WTC11 (cell line): ENCODE data around the gene RFX8. TPM values are rescaled to one million over a fixed set of nuclear protein-coding genes. Genes with fewer than 3 reads are reported as not detected.

Experiments used
- ATAC-seq: fragments of 200-7000 bp; cut with Tn5 transposase; 2 replicates; pipeline ENCODE4 v1.10.0; 2021; ENCODE audit warnings: mild to moderate bottlenecking, moderate library complexity
- CTCF ChIA-PET: fragments of 300-600 bp; sonication (Branson Sonifier 250); formaldehyde crosslinking; loops from one replicate; lab custom pipeline; 2021; ENCODE audit warnings: antibody characterized with exemption; lab: Charles Lee
- POLR2A ChIA-PET: fragments of 350-600 bp; sonication (Branson Sonifier 250); formaldehyde crosslinking; loops from one replicate; lab custom pipeline; 2021; ENCODE audit warnings: antibody characterized with exemption; lab: Charles Lee
- DNase-seq: peaks from one replicate; pipeline ENCODE4 v3.0.0; 2021; ENCODE audit warnings: low spot score
- H3K27ac Mint-ChIP-seq: 2 replicates; pipeline ENCODE4 v1.8.0; 2021; ENCODE audit warnings: mixed read lengths
- H3K27me3 Mint-ChIP-seq: 2 replicates; pipeline ENCODE4 v1.8.0; 2021; ENCODE audit warnings: low read depth, mild to moderate bottlenecking, moderate library complexity, mixed read lengths
- H3K36me3 Mint-ChIP-seq: 2 replicates; pipeline ENCODE4 v1.8.0; 2021; ENCODE audit warnings: mixed read lengths
- H3K4me1 Mint-ChIP-seq: 2 replicates; pipeline ENCODE4 v1.8.0; 2022; ENCODE audit warnings: mixed read lengths
- H3K4me3 Mint-ChIP-seq: 2 replicates; pipeline ENCODE4 v1.8.0; 2021; ENCODE audit warnings: mild to moderate bottlenecking, moderate library complexity, mixed read lengths
- H3K9me3 Mint-ChIP-seq: 2 replicates; pipeline ENCODE4 v1.8.0; 2021; ENCODE audit warnings: mixed read lengths
- ELF4 ChIP-seq: sonication (generic); formaldehyde crosslinking; IDR thresholded peaks from 2 replicates; pipeline ENCODE4 v1.8.1; 2022; ENCODE audit warnings: low read depth, mild to moderate bottlenecking, moderate library complexity, missing genetic modification reagents
- ESRRA ChIP-seq: sonication (generic); formaldehyde crosslinking; IDR thresholded peaks from 2 replicates; pipeline ENCODE4 v1.8.1; 2022; ENCODE audit warnings: mild to moderate bottlenecking, missing genetic modification reagents, borderline replicate concordance
- GTF2I ChIP-seq: fragments of 250-450 bp; sonication (Bioruptor Pico); conservative IDR thresholded peaks from 2 replicates; pipeline ENCODE4 v1.4.0; 2021; ENCODE audit warnings: mild to moderate bottlenecking
- NFE2L1 ChIP-seq: sonication (generic); formaldehyde crosslinking; IDR thresholded peaks from 2 replicates; pipeline ENCODE4 v1.8.1; 2023; ENCODE audit warnings: missing genetic modification reagents
- NR3C1 ChIP-seq: sonication (generic); formaldehyde crosslinking; conservative IDR thresholded peaks from 2 replicates; pipeline ENCODE4 v1.8.1; 2023; ENCODE audit warnings: low read depth, mild to moderate bottlenecking, missing genetic modification reagents
- TEAD4 ChIP-seq: sonication (generic); formaldehyde crosslinking; IDR thresholded peaks from 2 replicates; pipeline ENCODE4 v1.8.0; 2022; ENCODE audit warnings: mild to moderate bottlenecking, missing genetic modification reagents
- total RNA-seq: library from RNA; stranded (reverse); gene quantifications from 3 replicates; pipeline ENCODE4 v1.2.3, GENCODE V29; 2021
- TF ChIP-seq, protein P1 (sequence below): sonication (generic); formaldehyde crosslinking; IDR thresholded peaks from 2 replicates; pipeline ENCODE4 v1.8.1; 2022; ENCODE audit warnings: mild to moderate bottlenecking, missing genetic modification reagents, moderate library complexity, borderline replicate concordance
- TF ChIP-seq, protein P2 (sequence below): fragments of 250-450 bp; sonication (Bioruptor Pico); IDR thresholded peaks from 2 replicates; pipeline ENCODE4 v1.9.0; 2021; ENCODE audit warnings: mild to moderate bottlenecking, borderline replicate concordance
- TF ChIP-seq, protein P3 (sequence below): sonication (generic); formaldehyde crosslinking; IDR thresholded peaks from 2 replicates; pipeline ENCODE4 v1.8.1; 2022; ENCODE audit warnings: missing genetic modification reagents, borderline replicate concordance
- TF ChIP-seq, protein P4 (sequence below): sonication (generic); formaldehyde crosslinking; IDR thresholded peaks from 2 replicates; pipeline ENCODE4 v1.8.0; 2023; ENCODE audit warnings: mild to moderate bottlenecking, missing genetic modification reagents
- TF ChIP-seq, protein P5 (sequence below): sonication (generic); formaldehyde crosslinking; conservative IDR thresholded peaks from 2 replicates; pipeline ENCODE4 v1.8.1; 2022; ENCODE audit warnings: mild to moderate bottlenecking, missing genetic modification reagents
- TF ChIP-seq, protein P6 (sequence below): sonication (generic); formaldehyde crosslinking; IDR thresholded peaks from 2 replicates; pipeline ENCODE4 v1.8.0; 2023; ENCODE audit warnings: missing genetic modification reagents
- TF ChIP-seq, protein P7 (sequence below): sonication (generic); formaldehyde crosslinking; IDR thresholded peaks from 2 replicates; pipeline ENCODE4 v1.8.1; 2022; ENCODE audit warnings: low read depth, missing genetic modification reagents, borderline replicate concordance

RFX8 gene
- total RNA-seq, 1 experiment from 2014 or later: 0.28 TPM

DNA sequence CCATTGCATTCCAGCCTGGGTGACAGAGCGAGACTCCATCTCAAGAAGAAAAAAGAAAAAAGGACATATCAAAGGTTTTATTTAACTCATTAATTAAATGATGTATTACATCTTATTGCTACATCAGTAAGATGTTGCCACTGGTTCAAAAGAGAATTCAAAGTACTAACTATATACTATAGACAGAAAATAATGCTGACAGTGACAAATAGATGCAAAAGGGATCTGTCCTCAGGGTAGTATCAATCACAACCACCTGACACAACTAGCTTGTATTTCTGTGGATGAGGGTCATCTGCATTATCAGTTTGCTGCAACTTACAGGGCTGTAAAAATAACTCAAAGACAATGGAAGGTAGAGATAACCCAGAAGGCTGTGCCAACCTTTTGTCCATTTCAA lies 71.2 kb downstream of the RFX8 start (continued):
- TF ChIP-seq, protein P1, sequence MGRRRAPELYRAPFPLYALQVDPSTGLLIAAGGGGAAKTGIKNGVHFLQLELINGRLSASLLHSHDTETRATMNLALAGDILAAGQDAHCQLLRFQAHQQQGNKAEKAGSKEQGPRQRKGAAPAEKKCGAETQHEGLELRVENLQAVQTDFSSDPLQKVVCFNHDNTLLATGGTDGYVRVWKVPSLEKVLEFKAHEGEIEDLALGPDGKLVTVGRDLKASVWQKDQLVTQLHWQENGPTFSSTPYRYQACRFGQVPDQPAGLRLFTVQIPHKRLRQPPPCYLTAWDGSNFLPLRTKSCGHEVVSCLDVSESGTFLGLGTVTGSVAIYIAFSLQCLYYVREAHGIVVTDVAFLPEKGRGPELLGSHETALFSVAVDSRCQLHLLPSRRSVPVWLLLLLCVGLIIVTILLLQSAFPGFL (CRISPR knock-in tag): no peak
- TF ChIP-seq ESRRA (CRISPR knock-in tag): no peak
- TF ChIP-seq, protein P2, sequence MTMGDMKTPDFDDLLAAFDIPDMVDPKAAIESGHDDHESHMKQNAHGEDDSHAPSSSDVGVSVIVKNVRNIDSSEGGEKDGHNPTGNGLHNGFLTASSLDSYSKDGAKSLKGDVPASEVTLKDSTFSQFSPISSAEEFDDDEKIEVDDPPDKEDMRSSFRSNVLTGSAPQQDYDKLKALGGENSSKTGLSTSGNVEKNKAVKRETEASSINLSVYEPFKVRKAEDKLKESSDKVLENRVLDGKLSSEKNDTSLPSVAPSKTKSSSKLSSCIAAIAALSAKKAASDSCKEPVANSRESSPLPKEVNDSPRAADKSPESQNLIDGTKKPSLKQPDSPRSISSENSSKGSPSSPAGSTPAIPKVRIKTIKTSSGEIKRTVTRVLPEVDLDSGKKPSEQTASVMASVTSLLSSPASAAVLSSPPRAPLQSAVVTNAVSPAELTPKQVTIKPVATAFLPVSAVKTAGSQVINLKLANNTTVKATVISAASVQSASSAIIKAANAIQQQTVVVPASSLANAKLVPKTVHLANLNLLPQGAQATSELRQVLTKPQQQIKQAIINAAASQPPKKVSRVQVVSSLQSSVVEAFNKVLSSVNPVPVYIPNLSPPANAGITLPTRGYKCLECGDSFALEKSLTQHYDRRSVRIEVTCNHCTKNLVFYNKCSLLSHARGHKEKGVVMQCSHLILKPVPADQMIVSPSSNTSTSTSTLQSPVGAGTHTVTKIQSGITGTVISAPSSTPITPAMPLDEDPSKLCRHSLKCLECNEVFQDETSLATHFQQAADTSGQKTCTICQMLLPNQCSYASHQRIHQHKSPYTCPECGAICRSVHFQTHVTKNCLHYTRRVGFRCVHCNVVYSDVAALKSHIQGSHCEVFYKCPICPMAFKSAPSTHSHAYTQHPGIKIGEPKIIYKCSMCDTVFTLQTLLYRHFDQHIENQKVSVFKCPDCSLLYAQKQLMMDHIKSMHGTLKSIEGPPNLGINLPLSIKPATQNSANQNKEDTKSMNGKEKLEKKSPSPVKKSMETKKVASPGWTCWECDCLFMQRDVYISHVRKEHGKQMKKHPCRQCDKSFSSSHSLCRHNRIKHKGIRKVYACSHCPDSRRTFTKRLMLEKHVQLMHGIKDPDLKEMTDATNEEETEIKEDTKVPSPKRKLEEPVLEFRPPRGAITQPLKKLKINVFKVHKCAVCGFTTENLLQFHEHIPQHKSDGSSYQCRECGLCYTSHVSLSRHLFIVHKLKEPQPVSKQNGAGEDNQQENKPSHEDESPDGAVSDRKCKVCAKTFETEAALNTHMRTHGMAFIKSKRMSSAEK: no peak
- TF ChIP-seq, protein P3, sequence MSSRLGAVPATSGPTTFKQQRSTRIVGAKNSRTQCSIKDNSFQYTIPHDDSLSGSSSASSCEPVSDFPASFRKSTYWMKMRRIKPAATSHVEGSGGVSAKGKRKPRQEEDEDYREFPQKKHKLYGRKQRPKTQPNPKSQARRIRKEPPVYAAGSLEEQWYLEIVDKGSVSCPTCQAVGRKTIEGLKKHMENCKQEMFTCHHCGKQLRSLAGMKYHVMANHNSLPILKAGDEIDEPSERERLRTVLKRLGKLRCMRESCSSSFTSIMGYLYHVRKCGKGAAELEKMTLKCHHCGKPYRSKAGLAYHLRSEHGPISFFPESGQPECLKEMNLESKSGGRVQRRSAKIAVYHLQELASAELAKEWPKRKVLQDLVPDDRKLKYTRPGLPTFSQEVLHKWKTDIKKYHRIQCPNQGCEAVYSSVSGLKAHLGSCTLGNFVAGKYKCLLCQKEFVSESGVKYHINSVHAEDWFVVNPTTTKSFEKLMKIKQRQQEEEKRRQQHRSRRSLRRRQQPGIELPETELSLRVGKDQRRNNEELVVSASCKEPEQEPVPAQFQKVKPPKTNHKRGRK (CRISPR knock-in tag): no peak
- TF ChIP-seq GTF2I: no peak

DNA sequence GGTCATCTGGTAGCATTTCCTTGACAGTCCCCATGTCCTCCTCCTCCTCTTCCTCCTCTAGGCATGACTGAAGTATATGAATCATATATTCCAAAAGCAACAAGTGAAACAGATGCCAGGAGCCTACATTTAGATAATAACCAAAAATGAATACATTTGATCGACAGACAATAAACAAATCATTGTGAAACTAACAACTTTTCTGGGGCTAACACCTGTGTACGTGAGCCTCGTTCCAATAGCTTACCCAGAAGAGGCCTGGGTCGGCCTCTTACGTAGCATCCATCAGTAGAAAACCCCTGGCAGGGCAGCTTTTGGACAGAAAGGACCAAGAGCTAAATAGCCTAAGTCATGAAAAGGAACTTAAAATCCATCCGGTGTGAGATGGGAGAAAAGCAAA lies 72.3 kb downstream of the RFX8 start:
- Mint-ChIP-seq H3K27ac (no peak overlapping the region), H3K36me3 (no peaks in the 10 kb centered on the region), H3K27me3 (no peaks in the 10 kb centered on the region; the same call in 1 of the 2 replicates), H3K4me3 (no peak overlapping the region), H3K4me1 (peaks cover 26% of the 10 kb centered on the region), H3K9me3 (no peaks in the 10 kb centered on the region)
- DNase-seq (no peak), ATAC-seq (no peak)
- POLR2A ChIA-PET: no interaction called here
- TF ChIP-seq NFE2L1 (CRISPR knock-in tag) (no peak), TEAD4 (CRISPR knock-in tag) (no peak)
- TF ChIP-seq, protein P4, sequence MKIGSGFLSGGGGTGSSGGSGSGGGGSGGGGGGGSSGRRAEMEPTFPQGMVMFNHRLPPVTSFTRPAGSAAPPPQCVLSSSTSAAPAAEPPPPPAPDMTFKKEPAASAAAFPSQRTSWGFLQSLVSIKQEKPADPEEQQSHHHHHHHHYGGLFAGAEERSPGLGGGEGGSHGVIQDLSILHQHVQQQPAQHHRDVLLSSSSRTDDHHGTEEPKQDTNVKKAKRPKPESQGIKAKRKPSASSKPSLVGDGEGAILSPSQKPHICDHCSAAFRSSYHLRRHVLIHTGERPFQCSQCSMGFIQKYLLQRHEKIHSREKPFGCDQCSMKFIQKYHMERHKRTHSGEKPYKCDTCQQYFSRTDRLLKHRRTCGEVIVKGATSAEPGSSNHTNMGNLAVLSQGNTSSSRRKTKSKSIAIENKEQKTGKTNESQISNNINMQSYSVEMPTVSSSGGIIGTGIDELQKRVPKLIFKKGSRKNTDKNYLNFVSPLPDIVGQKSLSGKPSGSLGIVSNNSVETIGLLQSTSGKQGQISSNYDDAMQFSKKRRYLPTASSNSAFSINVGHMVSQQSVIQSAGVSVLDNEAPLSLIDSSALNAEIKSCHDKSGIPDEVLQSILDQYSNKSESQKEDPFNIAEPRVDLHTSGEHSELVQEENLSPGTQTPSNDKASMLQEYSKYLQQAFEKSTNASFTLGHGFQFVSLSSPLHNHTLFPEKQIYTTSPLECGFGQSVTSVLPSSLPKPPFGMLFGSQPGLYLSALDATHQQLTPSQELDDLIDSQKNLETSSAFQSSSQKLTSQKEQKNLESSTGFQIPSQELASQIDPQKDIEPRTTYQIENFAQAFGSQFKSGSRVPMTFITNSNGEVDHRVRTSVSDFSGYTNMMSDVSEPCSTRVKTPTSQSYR (CRISPR knock-in tag): no peak
- TF ChIP-seq, protein P5, sequence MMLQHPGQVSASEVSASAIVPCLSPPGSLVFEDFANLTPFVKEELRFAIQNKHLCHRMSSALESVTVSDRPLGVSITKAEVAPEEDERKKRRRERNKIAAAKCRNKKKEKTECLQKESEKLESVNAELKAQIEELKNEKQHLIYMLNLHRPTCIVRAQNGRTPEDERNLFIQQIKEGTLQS: no peak
- TF ChIP-seq, protein P6, sequence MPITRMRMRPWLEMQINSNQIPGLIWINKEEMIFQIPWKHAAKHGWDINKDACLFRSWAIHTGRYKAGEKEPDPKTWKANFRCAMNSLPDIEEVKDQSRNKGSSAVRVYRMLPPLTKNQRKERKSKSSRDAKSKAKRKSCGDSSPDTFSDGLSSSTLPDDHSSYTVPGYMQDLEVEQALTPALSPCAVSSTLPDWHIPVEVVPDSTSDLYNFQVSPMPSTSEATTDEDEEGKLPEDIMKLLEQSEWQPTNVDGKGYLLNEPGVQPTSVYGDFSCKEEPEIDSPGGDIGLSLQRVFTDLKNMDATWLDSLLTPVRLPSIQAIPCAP (CRISPR knock-in tag): no peak
- CTCF ChIA-PET: interaction anchor here (0.7 kb wide), 1 partner anchor 14 kb away, joined by 3 read pairs; no protein-coding TSS in a partner anchor

DNA sequence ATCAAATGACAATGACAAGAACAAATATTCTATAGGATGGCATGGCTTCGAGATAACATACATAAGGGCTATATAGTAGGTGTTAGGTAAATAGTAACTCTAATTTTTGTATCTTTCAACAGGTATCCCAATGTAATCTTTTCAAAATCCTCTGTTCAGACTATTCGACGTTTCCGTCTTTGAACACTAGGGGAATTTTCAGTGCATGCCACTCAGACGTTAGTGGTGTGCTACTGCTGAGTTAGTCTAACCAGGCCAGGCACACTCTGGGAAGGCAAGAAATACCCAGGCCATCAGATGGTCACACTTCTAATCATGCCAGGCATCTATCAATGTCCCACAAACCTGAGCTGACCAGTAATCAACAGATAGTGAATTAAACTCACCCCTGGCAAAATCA lies 73.0 kb downstream of the RFX8 start:
- no peak for DNase-seq
- no peaks in the 10 kb centered on the region; the same call in 1 of the 2 replicates for H3K27me3 Mint-ChIP-seq
- H3K4me3 Mint-ChIP-seq: no peak overlapping the region
- peaks cover 26% of the 10 kb centered on the region for H3K4me1 Mint-ChIP-seq
- ChIA-PET CTCF (interaction anchor here (1.0 to 1.7 kb wide), 4 partner anchors 54 to 121 kb away, joined by 3 to 6 read pairs (median 4); no protein-coding TSS in a partner anchor), POLR2A (no interaction called here)
- no peak overlapping the region for H3K27ac Mint-ChIP-seq
- no peaks in the 10 kb centered on the region for H3K36me3 Mint-ChIP-seq
- ATAC-seq: peak; percentile 48
- H3K9me3 Mint-ChIP-seq: no peaks in the 10 kb centered on the region
- TF ChIP-seq ELF4 (CRISPR knock-in tag): no peak
- TF ChIP-seq NR3C1 (CRISPR knock-in tag): no peak
- TF ChIP-seq, protein P4 (CRISPR knock-in tag): no peak
- TF ChIP-seq, protein P7, sequence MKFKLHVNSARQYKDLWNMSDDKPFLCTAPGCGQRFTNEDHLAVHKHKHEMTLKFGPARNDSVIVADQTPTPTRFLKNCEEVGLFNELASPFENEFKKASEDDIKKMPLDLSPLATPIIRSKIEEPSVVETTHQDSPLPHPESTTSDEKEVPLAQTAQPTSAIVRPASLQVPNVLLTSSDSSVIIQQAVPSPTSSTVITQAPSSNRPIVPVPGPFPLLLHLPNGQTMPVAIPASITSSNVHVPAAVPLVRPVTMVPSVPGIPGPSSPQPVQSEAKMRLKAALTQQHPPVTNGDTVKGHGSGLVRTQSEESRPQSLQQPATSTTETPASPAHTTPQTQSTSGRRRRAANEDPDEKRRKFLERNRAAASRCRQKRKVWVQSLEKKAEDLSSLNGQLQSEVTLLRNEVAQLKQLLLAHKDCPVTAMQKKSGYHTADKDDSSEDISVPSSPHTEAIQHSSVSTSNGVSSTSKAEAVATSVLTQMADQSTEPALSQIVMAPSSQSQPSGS: no peak
